ENCODE data around the gene ZFHX3.

The ZFHX3 gene

DNA sequence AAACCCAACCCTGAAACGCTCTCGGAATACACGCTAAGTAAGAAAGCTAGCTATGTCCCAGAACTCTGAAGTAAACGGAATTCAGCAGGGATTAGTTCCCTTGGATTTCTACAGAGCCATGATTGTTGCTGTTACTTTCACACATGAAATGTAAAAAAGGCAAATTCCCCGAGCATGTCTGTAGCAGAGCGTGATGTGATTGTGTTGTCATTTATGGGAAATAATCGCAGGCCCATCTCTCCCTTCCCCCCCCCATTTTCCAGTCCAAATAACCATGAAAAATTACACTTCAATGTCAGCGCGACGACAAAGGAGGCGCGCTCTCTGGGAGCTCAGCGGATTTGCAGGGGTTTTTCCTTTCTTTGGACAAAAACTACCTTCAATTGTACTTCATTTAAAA, 209.0 kb downstream of the ZFHX3 start:
- no peak overlapping the region for H3K27ac ChIP-seq
- TF ChIP-seq ZFX (IDR thresholded peaks at IDR 0.05), result no peak
- TF ChIP-seq, protein P1, sequence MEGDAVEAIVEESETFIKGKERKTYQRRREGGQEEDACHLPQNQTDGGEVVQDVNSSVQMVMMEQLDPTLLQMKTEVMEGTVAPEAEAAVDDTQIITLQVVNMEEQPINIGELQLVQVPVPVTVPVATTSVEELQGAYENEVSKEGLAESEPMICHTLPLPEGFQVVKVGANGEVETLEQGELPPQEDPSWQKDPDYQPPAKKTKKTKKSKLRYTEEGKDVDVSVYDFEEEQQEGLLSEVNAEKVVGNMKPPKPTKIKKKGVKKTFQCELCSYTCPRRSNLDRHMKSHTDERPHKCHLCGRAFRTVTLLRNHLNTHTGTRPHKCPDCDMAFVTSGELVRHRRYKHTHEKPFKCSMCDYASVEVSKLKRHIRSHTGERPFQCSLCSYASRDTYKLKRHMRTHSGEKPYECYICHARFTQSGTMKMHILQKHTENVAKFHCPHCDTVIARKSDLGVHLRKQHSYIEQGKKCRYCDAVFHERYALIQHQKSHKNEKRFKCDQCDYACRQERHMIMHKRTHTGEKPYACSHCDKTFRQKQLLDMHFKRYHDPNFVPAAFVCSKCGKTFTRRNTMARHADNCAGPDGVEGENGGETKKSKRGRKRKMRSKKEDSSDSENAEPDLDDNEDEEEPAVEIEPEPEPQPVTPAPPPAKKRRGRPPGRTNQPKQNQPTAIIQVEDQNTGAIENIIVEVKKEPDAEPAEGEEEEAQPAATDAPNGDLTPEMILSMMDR (conservative IDR thresholded peaks at IDR 0.05), result no peak

DNA sequence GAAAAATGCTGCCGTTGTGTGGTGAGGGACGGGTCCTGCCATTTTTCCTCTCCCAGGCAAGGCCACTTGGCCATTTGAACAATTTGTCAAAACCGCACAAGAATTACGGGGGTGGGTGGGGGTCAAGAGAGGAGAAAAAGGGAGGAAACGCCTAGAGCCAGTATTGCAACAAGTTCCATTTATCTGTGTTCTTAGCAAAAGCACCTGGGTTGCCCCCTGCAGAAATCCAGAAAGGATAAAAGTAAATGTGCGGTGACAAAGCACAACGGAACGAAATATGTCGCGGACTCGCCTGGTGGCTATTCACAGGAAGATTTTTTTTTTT, 209.4 kb downstream of the ZFHX3 start:
- H3K27ac ChIP-seq, result no peak overlapping the region
- no peak for TF ChIP-seq ZFX (IDR thresholded peaks at IDR 0.05)
- TF ChIP-seq, protein P1 (conservative IDR thresholded peaks at IDR 0.05), result no peak

DNA sequence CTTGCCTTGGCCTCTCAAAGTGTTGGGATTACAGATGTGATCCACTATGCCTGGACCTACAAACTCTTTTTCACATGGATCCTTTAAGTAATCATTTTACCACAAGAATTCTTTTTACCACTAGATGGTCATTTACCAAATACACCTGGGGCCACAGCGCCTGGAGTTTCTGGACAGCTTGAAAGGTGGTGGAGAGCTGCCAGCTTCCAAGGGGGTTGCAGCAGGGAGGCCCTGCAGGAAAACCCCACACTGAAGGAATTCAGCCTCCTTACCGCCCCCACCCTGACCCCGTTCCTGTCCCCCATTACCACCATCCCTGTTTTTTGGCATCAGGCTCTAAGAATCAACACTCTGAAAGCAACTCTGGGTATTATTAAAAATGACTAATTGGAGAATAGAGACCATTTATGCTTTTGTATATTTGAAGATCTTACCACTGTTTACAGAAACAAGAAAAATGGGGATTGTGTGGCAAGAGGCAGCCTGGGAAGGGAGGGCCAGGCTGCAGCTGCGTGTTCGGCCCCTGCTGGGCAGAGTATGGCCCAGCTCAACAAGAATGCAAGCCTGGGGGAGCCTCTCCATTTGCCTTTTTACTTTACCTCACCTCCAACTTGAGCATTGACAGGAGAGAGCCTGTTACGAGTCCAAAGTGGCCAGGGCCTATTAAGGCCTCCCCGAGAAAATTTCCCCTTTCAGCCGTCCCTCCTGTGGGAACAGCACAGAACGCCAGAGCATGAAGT, 209.9 kb downstream of the ZFHX3 start:
- H3K27ac ChIP-seq, result no peak overlapping the region
- TF ChIP-seq ZFX (IDR thresholded peaks at IDR 0.05), result no peak
- TF ChIP-seq, protein P1 (conservative IDR thresholded peaks at IDR 0.05), result no peak

DNA sequence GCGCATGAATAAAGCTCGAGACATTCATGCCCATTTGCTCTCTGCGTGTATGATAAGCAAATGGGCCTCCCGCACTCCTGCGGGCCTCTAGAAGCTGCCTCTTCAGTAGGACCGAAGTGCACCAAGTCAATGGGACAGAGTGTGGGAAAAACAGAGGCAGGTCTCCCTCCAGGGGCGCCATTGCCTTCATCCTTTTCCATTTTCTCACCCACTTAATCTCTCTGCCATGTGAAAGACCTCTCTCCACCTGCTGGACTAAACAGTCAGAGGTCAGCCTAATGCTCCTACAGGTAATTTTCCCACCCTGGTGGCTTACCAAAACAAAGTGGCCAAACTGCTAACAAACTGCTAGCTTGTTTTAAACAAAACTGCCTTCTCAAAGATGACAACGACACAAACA, 210.9 kb downstream of the ZFHX3 start:
- TF ChIP-seq ZFX (IDR thresholded peaks at IDR 0.05), result no peak
- TF ChIP-seq, protein P1 (conservative IDR thresholded peaks at IDR 0.05), result peak; percentile 25
- peak overlapping the region; percentile 26; the same call in 1 of the 2 replicates for H3K27ac ChIP-seq

DNA sequence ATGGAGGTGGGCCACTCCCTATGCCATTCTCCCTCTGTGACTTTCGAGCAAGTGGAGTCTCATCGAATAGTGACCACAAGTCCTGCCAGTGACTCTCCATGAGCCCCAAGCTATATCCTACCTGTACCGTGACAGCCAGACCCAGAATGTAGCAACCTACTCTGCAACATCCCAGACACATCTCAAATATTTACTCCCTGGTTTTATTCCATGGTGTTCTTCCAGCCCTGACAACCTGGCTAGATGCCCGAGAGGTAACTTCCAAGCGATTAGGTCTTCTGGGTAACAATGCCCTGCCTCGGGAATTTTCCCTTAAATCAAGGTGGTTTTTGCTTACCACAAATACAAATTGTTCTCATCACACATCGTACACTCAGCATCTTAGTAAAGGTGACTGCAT, 211.7 kb downstream of the ZFHX3 start:
- TF ChIP-seq, protein P1 (conservative IDR thresholded peaks at IDR 0.05), result no peak
- no peak for TF ChIP-seq ZFX (IDR thresholded peaks at IDR 0.05)

DNA sequence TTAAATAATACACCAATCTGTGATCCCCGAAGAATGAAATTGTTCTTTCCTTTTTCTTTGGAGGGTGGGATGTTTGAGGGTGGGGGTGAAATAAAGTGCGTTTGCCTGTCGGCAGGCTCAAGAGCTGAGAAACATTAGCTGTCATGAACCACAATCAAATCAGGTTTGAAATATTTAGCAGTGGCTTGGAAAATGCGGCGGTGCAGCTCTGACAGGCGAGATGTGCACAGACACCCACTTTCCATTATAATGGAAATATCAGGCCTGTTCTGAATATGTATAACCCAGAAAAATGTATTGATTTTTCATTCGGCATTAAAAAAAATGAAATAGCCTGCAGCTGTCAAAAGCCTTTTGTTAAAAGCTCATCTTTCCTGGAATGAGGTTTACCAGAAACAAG, 212.8 kb downstream of the ZFHX3 start:
- H3K27ac ChIP-seq, result no peak overlapping the region

More for the DNA sequence above, 211.7 kb downstream of the ZFHX3 start:
- H3K27ac ChIP-seq, result peak overlapping the region; percentile 26

DNA sequence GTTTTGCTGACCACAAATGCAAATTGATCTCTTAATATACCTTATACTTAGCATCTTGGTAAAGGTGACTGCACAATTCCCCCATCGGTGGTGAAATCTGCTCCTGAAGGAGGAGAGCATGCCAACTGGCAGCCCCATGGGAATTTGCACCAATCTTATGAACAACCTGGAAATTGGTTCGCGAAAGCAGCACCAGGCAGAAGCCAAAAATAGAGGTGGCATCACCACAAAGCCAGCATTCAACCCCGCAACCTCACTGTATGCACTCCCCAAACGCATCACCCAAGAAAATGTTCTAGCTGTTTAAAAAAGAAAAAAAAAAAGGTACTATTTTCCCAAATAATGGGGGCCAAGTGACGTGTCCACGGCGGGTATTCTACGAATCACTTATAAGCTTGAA, 213.4 kb downstream of the ZFHX3 start:
- H3K27ac ChIP-seq, result no peak overlapping the region
- TF ChIP-seq ZFX (IDR thresholded peaks at IDR 0.05), result no peak
- TF ChIP-seq, protein P1 (conservative IDR thresholded peaks at IDR 0.05), result no peak

More for the DNA sequence above, 212.8 kb downstream of the ZFHX3 start:
- TF ChIP-seq, protein P1 (conservative IDR thresholded peaks at IDR 0.05), result no peak
- no peak for TF ChIP-seq ZFX (IDR thresholded peaks at IDR 0.05)

Measured in C4-2B (cell line).